GM21367 (cell line): ENCODE results near the gene KCNQ2.
A peak's percentile ranks its signal among the peaks of the same experiment; 100 is the strongest.
"Not testable (repeated sequence)": the region's sequence is repeated elsewhere in the genome, so short reads cannot be mapped to it uniquely, and the experiment has no call there.

Source experiments
- ATAC-seq: cut with Tn5 transposase; IDR thresholded peaks from one replicate; pipeline ENCODE4 v1.9.1; 2021; ENCODE audit not compliant: unreplicated experiment

The KCNQ2 gene

GRCh38 chr20:63471981-63472831 is at the start of gene KCNQ2:
TSS of gene KCNQ2 (minus strand) at chr20:63472655. CDS start at chr20:63472463, 192 bp downstream.
- ATAC-seq = no peak

DNA sequence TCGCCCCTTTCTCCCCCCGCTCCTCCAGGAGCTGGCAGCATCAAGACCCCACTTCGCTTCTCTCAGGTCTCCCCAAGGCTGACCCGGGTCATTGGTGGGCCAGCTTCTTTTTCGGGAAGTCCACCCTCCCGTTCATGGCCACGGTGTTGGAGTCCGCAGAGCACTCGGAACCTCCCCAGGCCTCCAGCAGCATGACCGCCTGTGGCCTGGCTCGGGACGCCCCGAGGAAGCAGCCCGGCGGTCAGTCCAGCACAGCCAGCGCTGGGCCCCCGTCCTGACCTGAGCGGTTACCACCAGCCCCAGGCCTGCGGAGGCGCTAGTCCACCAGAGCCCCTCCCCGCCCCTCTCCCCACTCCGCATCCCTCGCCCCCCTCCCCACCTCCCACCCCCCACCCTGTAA is 49.1 kb upstream of the KCNQ2 start:
- no peak for ATAC-seq

- ATAC-seq = peak; percentile 34
Measured at GRCh38 chr20:63520934-63521601, 48.6 kb upstream of the KCNQ2 start.

DNA sequence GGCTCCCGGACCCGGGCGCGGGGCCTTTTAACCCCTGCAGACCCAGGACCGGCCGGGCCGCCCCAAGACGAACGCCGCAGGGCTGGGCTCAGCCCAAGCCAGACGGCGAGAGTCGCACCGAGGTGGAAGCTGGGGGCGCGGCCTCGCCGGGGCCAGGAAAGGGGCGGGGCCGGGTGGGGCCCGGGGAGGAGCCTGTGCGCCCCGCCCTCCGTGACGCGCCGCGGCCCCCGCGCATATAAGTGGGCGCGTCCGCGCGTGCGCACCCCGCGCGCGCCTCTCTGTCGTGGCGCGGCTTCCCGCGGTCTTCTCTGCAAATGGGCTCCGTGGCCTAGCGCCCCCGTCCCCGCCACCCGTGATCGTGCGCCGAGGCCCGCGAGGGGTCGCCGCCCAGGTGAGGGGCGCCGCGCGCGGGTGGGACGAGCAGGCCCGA is 48.1 kb upstream of the KCNQ2 start, which contains the start of gene PPDPF:
Gene PPDPF (plus strand): TSS at position 262 of the 430 bp plus-strand sequence. CDS start 544 bp downstream, outside the sequence.
- peak; percentile 61 for ATAC-seq

GRCh38 chr20:63519668-63520503 is 47.4 kb upstream of the KCNQ2 start:
- peak; percentile 25 for ATAC-seq

DNA sequence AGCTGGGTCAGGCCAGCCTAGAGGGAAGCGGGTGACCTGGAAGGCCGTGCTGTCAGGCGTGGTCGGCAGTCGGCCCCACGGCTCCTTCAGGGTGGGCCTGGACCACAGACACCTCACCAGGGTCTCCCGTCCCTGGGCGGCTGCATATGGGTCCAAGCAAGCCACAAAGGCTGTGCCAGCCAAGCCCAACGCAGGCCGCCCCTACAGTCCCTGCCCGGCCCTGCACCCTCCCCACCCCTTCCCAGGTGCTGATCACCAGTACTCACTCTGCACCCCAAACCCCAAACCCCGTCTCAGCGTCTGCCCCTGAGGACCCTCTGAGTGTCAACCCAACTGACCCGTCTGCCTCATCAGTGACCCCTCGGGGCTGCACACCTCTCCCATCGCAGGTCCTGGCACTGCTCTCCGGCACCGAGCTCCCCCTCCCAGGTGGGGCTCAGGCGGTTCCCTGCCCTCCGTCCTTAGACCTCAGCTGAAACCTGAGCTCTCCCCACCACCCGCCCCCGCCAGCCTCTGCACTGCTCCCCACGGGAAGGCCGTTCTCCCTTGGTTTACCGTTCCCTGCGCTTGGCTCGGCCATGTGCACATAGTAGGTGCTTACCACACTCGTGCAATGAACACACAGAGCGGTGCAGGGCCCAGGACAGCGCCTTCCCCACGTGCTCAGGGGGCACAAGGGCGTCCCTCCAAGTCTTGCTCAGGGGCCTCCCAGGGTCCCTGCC is 46.7 kb upstream of the KCNQ2 start:
- ATAC-seq = no peak

GRCh38 chr20:63518351-63518861 is 46.0 kb upstream of the KCNQ2 start:
- no peak for ATAC-seq

DNA sequence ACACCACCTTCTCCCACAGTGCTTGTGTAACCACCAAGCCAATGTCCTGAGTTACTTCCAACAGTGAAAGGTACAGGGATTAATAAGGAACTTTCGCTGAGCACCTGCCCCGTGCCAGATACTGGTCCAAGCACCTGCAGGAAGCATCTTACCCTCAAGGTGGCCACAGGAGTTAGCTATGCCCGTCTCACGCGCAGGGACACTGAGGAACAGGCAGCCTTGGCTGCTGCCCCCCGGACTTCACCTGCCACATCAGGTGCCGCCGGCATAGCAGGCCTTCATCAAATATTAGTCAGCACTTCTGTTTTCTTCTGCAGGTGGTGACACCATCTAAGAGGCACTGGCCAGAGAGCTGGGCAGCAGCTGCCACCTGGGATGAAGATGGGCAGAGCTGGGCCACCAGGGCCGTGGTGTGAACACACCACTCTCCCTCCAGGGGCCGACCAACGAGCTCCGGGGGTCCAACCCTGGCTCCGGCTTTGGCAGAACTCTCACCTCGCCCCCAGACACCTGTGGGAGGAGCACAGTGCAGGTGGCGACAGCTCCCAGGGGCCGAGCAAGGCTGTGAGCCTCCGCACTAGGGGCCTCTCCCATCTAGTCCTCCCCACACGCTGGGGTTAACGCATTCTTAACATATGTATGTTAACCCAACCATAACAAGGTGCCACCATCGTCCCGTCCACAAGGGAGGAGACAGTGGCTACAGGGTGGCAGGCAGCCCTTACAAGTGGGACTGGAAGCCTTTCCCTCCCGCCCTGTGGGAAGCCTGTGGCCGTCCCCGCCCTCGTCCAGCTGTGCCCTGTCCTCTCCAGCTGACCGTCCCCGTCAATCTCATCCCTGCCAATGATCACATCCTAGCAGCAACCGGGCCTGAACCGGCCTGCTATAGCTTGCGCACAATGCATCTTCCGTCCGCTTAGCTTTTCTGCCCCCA is 45.2 kb upstream of the KCNQ2 start:
- ATAC-seq = no peak

DNA sequence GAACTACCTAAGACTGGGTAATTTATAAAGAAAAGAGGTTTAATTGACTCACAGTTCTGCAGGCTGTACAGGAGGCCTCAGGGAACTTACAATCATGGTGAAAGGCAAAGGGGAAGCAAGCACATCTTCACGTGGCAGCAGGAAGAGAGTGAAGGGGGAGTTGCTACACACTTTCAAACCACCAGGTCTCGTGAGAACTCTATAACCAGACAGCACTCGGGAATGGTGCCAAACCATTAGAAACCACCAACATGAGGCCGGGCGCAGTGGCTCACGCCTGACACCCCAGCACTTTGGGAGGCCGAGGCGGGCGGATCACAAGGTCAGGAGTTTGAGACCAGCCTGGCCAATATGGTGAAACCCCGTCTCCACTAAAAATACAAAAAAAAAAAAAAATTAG is 42.1 kb upstream of the KCNQ2 start:
- ATAC-seq = not testable (repeated sequence)

DNA sequence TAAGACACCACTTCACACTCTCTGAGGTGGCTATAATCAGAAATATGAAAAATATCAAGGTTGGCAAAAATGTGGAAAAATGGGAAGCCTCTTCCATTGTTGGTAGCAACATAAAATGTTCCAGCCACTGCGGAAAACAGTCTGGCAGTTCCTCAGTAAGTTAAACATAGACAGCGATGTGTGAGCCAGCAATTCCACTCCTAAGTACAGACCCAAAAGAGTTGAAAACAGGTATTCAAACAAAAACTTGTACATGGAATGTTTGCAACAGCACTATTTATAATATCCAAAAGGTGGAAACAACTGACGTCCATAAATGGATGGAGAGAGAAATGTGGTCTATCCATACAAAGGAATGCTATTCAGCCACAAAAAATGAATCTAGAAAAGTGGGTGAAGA is 40.8 kb upstream of the KCNQ2 start:
- no peak for ATAC-seq

GRCh38 chr20:63509088-63509564 is 36.7 kb upstream of the KCNQ2 start:
- no peak for ATAC-seq

- no peak for ATAC-seq
Measured at GRCh38 chr20:63508072-63508768, 35.8 kb upstream of the KCNQ2 start.

DNA sequence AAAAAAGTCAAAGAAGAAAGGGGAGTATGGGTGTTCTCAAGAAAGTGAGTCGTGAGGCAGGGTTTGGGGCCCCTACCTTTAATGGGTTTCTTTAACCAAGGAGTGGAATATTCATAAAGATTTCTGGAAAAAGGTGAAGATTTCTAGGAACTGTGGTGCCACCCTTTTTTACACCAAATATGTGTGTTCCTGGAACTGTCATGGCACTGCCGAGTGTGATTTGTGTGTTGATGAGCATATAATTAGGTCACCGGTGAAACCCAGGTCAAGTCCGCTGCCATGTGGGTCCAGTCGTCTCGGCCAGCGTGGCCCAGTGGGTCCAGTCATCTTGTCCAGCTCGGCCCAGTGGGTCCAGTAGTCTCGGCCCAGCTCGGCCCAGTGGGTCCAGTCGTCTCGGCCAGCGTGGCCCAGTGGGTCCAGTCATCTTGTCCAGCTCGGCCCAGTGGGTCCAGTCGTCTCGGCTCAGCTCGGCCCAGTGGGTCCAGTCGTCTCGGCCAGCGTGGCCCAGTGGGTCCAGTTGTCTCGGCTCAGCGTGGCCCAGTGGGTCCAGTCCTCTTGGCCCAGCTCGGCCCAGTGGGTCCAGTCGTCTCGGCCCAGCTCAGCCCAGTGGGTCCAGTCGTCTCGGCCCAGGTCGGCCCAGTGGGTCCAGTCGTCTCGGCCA is 34.8 kb upstream of the KCNQ2 start:
- no peak for ATAC-seq

- no peak for ATAC-seq
Measured at GRCh38 chr20:63505723-63506122, 33.3 kb upstream of the KCNQ2 start.

DNA sequence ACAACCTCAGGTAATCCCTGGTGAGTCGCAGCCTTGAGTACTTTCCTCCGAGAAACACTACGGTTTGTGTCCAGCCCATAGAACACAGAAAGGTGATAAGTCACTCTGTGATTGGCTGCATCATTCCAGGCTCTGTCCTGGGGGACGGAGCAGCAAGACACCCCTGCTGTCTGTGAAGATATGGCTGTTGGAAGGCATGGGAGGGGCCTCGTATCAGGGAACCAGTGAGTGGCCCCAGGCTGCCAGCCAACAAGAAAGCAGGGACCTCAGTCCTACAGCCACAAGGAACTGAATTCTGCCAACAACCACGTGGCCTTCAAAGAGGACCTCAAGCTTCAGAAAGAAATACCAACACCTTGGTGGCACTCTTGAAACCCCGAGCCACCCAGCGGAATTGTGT is 32.8 kb upstream of the KCNQ2 start:
- ATAC-seq = no peak

DNA sequence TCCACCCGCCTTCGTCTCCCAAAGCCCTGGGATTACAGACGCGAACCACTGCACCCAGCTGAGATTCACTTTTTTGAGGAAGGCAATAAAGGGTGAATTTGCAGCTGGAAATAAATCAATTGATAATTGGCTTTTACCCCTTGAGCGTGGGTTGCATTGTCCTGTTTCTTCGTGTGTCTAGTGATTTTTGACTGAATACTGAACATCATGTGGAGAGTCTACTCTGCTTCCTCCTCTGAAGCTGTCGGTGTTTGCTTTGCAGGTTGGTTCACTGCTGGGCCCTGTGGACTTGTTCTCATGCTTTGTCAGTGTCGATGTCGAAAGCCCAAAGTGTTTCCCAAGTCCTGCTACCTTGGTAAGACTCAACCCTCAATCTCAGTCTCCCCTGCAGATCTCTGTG is 32.2 kb upstream of the KCNQ2 start:
- ATAC-seq = no peak

GRCh38 chr20:63503524-63503923 is 31.1 kb upstream of the KCNQ2 start:
- ATAC-seq = no peak

DNA sequence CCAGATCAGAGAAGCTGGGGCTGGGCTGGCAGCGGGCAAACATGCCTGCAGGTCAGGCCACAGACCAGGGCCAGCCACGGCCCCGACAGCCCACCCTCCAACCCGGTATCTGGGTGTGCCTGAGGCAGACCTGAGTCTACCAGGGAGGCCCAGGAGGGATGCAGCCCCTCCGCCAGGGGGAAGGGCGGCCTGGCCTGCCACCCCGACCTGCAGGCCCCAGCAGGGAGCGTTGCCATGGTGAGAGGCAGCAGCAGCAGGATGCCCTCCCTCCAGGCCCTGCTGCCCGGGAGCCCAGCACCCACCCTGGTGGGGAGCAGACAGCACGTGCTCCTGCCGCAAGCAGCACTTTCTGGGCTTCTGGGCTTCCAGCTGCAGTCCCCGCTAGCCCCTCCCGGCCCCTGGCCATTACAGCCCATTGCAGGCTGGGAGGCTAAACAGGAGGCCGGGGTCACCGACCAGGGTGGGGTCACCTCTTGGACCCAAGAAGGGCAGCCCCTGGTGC is 30.3 kb upstream of the KCNQ2 start:
- ATAC-seq = no peak
